Sciatic nerve (tissue), 1 donor: ENCODE data around the gene OR10X1. TPM values are rescaled to one million over a fixed set of nuclear protein-coding genes. Genes with fewer than 3 reads are reported as not detected.

Experiments used
- total RNA-seq: library from RNA; stranded (reverse); fragmentation: NEBNext Ultra II Directional; extraction: Animal tissue kit (Norgen Biotek cat#: 25700); gene quantifications from one replicate; pipeline ENCODE4 v1.2.1, GENCODE V29; 2021
- donor health status: DM: no; HTN: no; CAD: no.

The OR10X1 gene
- total RNA-seq, 1 donor from 2014 or later: not detected

Other genes starting within 250 kb of the OR10X1 start
- not detected for gene CD1B, start 248.4 kb downstream of the OR10X1 start, total RNA-seq
- not detected for gene CD1E, start 226.0 kb downstream of the OR10X1 start, total RNA-seq
- gene OR10T2, start 180.4 kb downstream of the OR10X1 start, total RNA-seq: not detected
- not detected for gene OR10K2, start 153.7 kb downstream of the OR10X1 start, total RNA-seq
- gene OR10K1, start 118.1 kb downstream of the OR10X1 start, total RNA-seq: not detected
- not detected for gene OR10R2, start 107.7 kb downstream of the OR10X1 start, total RNA-seq
- not detected for gene OR6Y1, start 25.5 kb downstream of the OR10X1 start, total RNA-seq
- not detected for gene OR6P1, start 9.3 kb downstream of the OR10X1 start, total RNA-seq
- gene OR10Z1, start 25.4 kb upstream of the OR10X1 start, total RNA-seq: not detected
- 3.8 TPM for gene SPTA1, start 106.8 kb upstream of the OR10X1 start, total RNA-seq
- not detected for gene OR6K2, start 120.8 kb upstream of the OR10X1 start, total RNA-seq
- not detected for gene OR6K3, start 140.8 kb upstream of the OR10X1 start, total RNA-seq
- not detected for gene OR6K6, start 174.8 kb upstream of the OR10X1 start, total RNA-seq
- not detected for gene OR6N1, start 192.3 kb upstream of the OR10X1 start, total RNA-seq
- not detected for gene OR6N2, start 201.3 kb upstream of the OR10X1 start, total RNA-seq